Mesenchymal stem cell (in vitro differentiated cells and primary cell): ENCODE data around the gene C1GALT1.

ENCODE experiments used
- DNase-seq: peaks from one replicate; pipeline ENCODE4 v3.0.0-alpha.2; 2013
- H2AFZ ChIP-seq: one replicate; pipeline ENCODE4 v1.6.1; 2013; ENCODE audit warnings: low read depth, mild to moderate bottlenecking, control low read depth, inconsistent platforms, low read length, moderate library complexity
- H2AK5ac ChIP-seq: 2 replicates; pipeline ENCODE4 v1.6.1; 2013; ENCODE audit warnings: low read length, moderate library complexity, mild to moderate bottlenecking, inconsistent platforms; ENCODE audit not compliant: severe bottlenecking
- H2BK120ac ChIP-seq: one replicate; pipeline ENCODE4 v1.6.1; 2013; ENCODE audit warnings: low read depth, mild to moderate bottlenecking, inconsistent platforms, low read length, moderate library complexity
- H2BK12ac ChIP-seq, 2 experiments: one replicate each; pipeline ENCODE4 v1.6.1; 2013; ENCODE audit warnings: inconsistent platforms in 2 of 2, low read length in 2 of 2, mild to moderate bottlenecking in 2 of 2, moderate library complexity in 2 of 2, control low read depth in 1 of 2
- H2BK15ac ChIP-seq: one replicate; pipeline ENCODE4 v1.6.1; 2013; ENCODE audit warnings: mild to moderate bottlenecking, low read depth, inconsistent platforms; ENCODE audit not compliant: poor library complexity, severe bottlenecking
- H2BK5ac ChIP-seq: 2 replicates; pipeline ENCODE4 v1.6.1; 2013; ENCODE audit warnings: low read depth, mild to moderate bottlenecking, low read length, control low read depth, inconsistent platforms; ENCODE audit not compliant: poor library complexity, severe bottlenecking
- H3K14ac ChIP-seq, 2 experiments: one replicate each; pipeline ENCODE4 v1.6.1; 2013; ENCODE audit warnings: inconsistent platforms in 2 of 2, low read length in 2 of 2, control low read depth in 1 of 2, mild to moderate bottlenecking in 1 of 2, moderate library complexity in 1 of 2
- H3K18ac ChIP-seq, 2 experiments: one replicate each; pipeline ENCODE4 v1.6.1; 2013; ENCODE audit warnings: inconsistent platforms in 2 of 2, low read length in 2 of 2, control low read depth in 1 of 2, low read depth in 1 of 2, mild to moderate bottlenecking in 1 of 2
- H3K23ac ChIP-seq, 2 experiments: one replicate each; pipeline ENCODE4 v1.6.1; 2013; ENCODE audit warnings: inconsistent platforms in 2 of 2, low read length in 2 of 2, mild to moderate bottlenecking in 2 of 2, moderate library complexity in 2 of 2, control low read depth in 1 of 2
- H3K27ac ChIP-seq: 2 replicates; pipeline ENCODE4 v1.5.1; 2013; ENCODE audit warnings: mild to moderate bottlenecking, moderate library complexity, low read length, control low read depth, inconsistent platforms; ENCODE audit not compliant: poor library complexity, severe bottlenecking
- H3K27me3 ChIP-seq, 2 experiments: 2 replicates each; pipeline versions ENCODE4 v1.6.1 to v1.7.0; 2013; ENCODE audit warnings: low read length in 2 of 2, mild to moderate bottlenecking in 2 of 2, moderate library complexity in 2 of 2, control low read depth in 1 of 2, inconsistent platforms in 1 of 2; ENCODE audit not compliant: control insufficient read depth in 1 of 2, insufficient read depth in 1 of 2
- H3K36me3 ChIP-seq, 2 experiments: 2 replicates each; pipeline versions ENCODE4 v1.6.1 to v1.7.0; 2013; ENCODE audit warnings: low read length in 2 of 2, control low read depth in 1 of 2, inconsistent platforms in 1 of 2, low read depth in 1 of 2, mild to moderate bottlenecking in 1 of 2; ENCODE audit not compliant: insufficient read depth in 2 of 2, control insufficient read depth in 1 of 2
- H3K4ac ChIP-seq, 2 experiments: one replicate each; pipeline ENCODE4 v1.6.1; 2013; ENCODE audit warnings: inconsistent platforms in 2 of 2, low read length in 2 of 2, mild to moderate bottlenecking in 2 of 2, moderate library complexity in 2 of 2, control low read depth in 1 of 2, low read depth in 1 of 2
- H3K4me1 ChIP-seq: 2 replicates; pipeline ENCODE4 v1.6.1; 2013; ENCODE audit warnings: low read depth, low read length, control low read depth; ENCODE audit not compliant: control insufficient read depth, insufficient read depth
- H3K4me2 ChIP-seq: 2 replicates; pipeline ENCODE4 v1.6.1; 2013; ENCODE audit warnings: low read length, mild to moderate bottlenecking, inconsistent platforms; ENCODE audit not compliant: poor library complexity, severe bottlenecking
- H3K4me3 ChIP-seq, 2 experiments: 2 replicates each; pipeline versions ENCODE4 v1.5.1 to v1.7.0; 2013; ENCODE audit warnings: low read length in 2 of 2, mild to moderate bottlenecking in 2 of 2, control low read depth in 1 of 2, low read depth in 1 of 2; ENCODE audit not compliant: insufficient read depth in 1 of 2
- H3K79me1 ChIP-seq: replicated peaks from 2 replicates; pipeline ENCODE4 v1.6.1; 2013; ENCODE audit warnings: mild to moderate bottlenecking, control low read depth, low read length, inconsistent platforms; ENCODE audit not compliant: poor library complexity, severe bottlenecking
- H3K9ac ChIP-seq: 2 replicates; pipeline ENCODE4 v1.7.0; 2013; ENCODE audit warnings: mild to moderate bottlenecking, low read length, moderate library complexity
- H3K9me3 ChIP-seq: 2 replicates; pipeline ENCODE4 v1.7.0; 2013; ENCODE audit warnings: mild to moderate bottlenecking, low read length; ENCODE audit not compliant: control insufficient read depth
- H4K8ac ChIP-seq: one replicate; pipeline ENCODE4 v1.6.1; 2013; ENCODE audit warnings: inconsistent platforms, mild to moderate bottlenecking, low read length, moderate library complexity
- H4K91ac ChIP-seq: one replicate; pipeline ENCODE4 v1.6.1; 2013; ENCODE audit warnings: mild to moderate bottlenecking, low read length, inconsistent platforms
- WGBS: methylation state at CpG from one replicate; pipeline ENCODE4 v1.1.7; 2013; ENCODE audit warnings: mixed read lengths; 5-methylcytosine and 5-hydroxymethylcytosine counted together

C1GALT1 gene

DNA sequence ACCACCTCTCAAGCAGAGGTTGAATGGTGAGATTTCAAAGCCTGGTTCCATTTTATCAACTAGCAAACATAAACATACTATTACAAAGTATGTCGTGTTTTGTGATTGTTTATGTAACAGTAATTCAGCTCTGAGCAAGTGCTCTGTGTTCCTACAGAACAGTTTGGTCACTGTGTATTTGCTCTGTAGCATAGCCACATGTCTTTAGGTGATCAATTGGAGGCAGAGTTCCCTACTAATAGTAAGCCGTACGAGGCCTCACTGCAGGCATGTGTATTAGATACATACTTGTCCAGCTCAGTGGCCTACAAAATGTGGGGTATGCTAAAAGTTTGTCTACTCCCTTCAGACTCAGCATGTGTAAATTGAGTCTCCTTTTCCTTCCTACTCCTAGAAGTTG is 53.0 kb downstream of the C1GALT1 start:
- Histone ChIP-seq H3K14ac (no peak overlapping the region), H3K36me3 (peaks cover 0 to 66% of the 10 kb centered on the region in 2 experiments), H2BK15ac (no peak overlapping the region), H3K4me3 (no peak overlapping the region), H2BK12ac (no peak overlapping the region), H2AFZ (no peak overlapping the region), H3K79me1 (peaks cover 18% of the 10 kb centered on the region), H4K91ac (no peak overlapping the region), H3K9me3 (peaks cover 7% of the 10 kb centered on the region), H3K18ac (no peak overlapping the region), H2BK5ac (no peak overlapping the region), H3K9ac (no peak overlapping the region), H3K4me1 (no peaks in the 10 kb centered on the region), H4K8ac (no peak overlapping the region), H3K4me2 (no peak overlapping the region), H2AK5ac (no peak overlapping the region), H3K27ac (no peak overlapping the region), H3K27me3 (no peaks in the 10 kb centered on the region), H3K23ac (no peak overlapping the region), H3K4ac (no peak overlapping the region), H2BK120ac (no peak overlapping the region)
- WGBS, result 41% methylated on average over 3 of the region's 3 CpGs
- DNase-seq, result peak; percentile 30

GRCh38 chr7:7236041-7236440 is 53.7 kb downstream of the C1GALT1 start:
- Histone ChIP-seq H3K23ac (no peak overlapping the region), H2BK120ac (no peak overlapping the region), H3K4me1 (no peaks in the 10 kb centered on the region), H3K14ac (no peak overlapping the region), H2AK5ac (no peak overlapping the region), H2AFZ (no peak overlapping the region), H3K27me3 (no peaks in the 10 kb centered on the region), H3K4me2 (no peak overlapping the region), H2BK5ac (no peak overlapping the region), H4K8ac (no peak overlapping the region), H3K18ac (no peak overlapping the region), H3K9ac (no peak overlapping the region), H3K4ac (no peak overlapping the region), H4K91ac (no peak overlapping the region), H3K27ac (no peak overlapping the region), H3K36me3 (peaks cover 0 to 72% of the 10 kb centered on the region in 2 experiments), H3K4me3 (no peak overlapping the region), H2BK12ac (no peak overlapping the region), H3K79me1 (peaks cover 18% of the 10 kb centered on the region), H3K9me3 (peaks cover 2% of the 10 kb centered on the region), H2BK15ac (no peak overlapping the region)
- DNase-seq, result no peak
- WGBS, result 100% methylated on average over 1 of the region's 1 CpG

DNA sequence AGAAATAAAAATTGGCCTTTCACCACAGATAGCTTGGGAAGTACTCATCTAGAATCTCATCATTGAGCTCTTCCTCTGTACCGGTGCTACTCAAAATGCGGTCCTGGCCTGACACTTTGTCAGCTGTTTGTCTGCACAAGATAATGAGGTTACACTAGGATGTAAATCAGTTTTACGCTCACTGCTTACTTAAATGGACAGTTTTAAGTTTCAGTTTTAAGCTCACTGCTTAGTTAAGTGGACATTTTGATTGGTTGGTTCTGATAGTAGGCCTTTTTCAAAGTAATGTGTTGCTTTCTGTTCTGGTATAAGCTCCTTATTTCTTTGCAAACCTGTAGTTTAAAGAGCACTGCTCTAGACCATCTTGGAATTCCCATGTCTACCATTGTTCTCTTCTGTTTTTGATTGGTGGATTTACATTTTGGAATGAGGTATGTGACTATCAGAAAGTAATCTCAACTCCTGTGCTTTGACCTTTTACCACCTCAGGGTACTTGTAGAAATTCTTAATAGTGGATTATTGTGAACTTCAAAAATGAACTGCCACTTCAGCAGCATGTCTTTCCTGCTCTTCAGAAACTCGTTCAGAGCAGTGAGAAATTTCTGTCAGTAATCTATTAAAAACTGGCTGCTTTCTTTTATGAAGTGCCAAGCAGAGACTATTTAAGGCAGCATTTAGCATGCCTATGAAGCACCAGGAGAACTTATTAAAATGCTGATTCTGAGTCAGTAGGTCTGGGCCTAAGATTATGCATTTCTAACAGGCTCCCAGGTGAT is 55.0 kb downstream of the C1GALT1 start:
- H4K91ac ChIP-seq, result no peak overlapping the region
- no peak overlapping the region for H2BK15ac ChIP-seq
- no peaks in the 10 kb centered on the region for H3K4me1 ChIP-seq
- no peak overlapping the region for H4K8ac ChIP-seq
- no peak overlapping the region for H2BK12ac ChIP-seq
- H2AK5ac ChIP-seq, result no peak overlapping the region
- no peaks in the 10 kb centered on the region for H3K9me3 ChIP-seq
- H2BK5ac ChIP-seq, result no peak overlapping the region
- H3K27me3 ChIP-seq, result no peaks in the 10 kb centered on the region
- WGBS, result 66% methylated on average over 3 of the region's 4 CpGs
- H3K27ac ChIP-seq, result no peak overlapping the region
- H3K4me2 ChIP-seq, result no peak overlapping the region
- DNase-seq, result peak; percentile 64
- peaks cover 0 to 75% of the 10 kb centered on the region in 2 experiments for H3K36me3 ChIP-seq
- no peak overlapping the region for H3K9ac ChIP-seq
- no peak overlapping the region for H3K4ac ChIP-seq
- H3K4me3 ChIP-seq, result no peak overlapping the region
- no peak overlapping the region for H3K23ac ChIP-seq
- no peak overlapping the region for H3K14ac ChIP-seq
- no peak overlapping the region for H2BK120ac ChIP-seq
- H3K18ac ChIP-seq, result no peak overlapping the region
- H3K79me1 ChIP-seq, result peaks cover 16% of the 10 kb centered on the region
- H2AFZ ChIP-seq, result no peak overlapping the region

DNA sequence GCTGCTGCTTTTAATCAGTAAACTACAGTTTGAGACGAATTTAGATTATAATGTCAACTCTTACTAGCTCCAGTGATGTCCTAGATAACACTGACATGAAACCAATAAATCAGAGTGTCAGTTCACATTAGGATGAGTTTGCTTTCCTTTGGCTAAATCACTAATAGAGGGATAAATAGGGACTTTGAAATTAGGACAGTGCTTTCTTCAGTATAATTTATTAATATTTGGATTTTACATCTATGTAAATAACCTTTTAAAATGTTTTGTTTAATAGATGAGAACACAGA is 55.6 kb downstream of the C1GALT1 start:
- H3K4ac ChIP-seq, result no peak overlapping the region
- H3K9me3 ChIP-seq, result no peaks in the 10 kb centered on the region
- H3K23ac ChIP-seq, result no peak overlapping the region
- no peak overlapping the region for H4K8ac ChIP-seq
- H3K14ac ChIP-seq, result no peak overlapping the region
- no peak overlapping the region for H3K4me3 ChIP-seq
- peaks cover 0 to 81% of the 10 kb centered on the region in 2 experiments for H3K36me3 ChIP-seq
- no peak overlapping the region for H3K27ac ChIP-seq
- no peak overlapping the region for H2AFZ ChIP-seq
- no peaks in the 10 kb centered on the region for H3K27me3 ChIP-seq
- H2BK5ac ChIP-seq, result no peak overlapping the region
- no peak for DNase-seq
- no CpG with 5 or more reads among the region's 1 CpG for WGBS
- H2BK120ac ChIP-seq, result no peak overlapping the region
- H3K9ac ChIP-seq, result no peak overlapping the region
- H2BK15ac ChIP-seq, result no peak overlapping the region
- H4K91ac ChIP-seq, result no peak overlapping the region
- no peak overlapping the region for H2AK5ac ChIP-seq
- H2BK12ac ChIP-seq, result no peak overlapping the region
- no peak overlapping the region for H3K18ac ChIP-seq
- H3K4me2 ChIP-seq, result no peak overlapping the region
- H3K79me1 ChIP-seq, result peaks cover 16% of the 10 kb centered on the region
- no peaks in the 10 kb centered on the region for H3K4me1 ChIP-seq
